SK-N-SH treated with all-trans-retinoic acid at 6 μM for 48 hours (cell line): ENCODE measurements around the gene FLYWCH2.
A peak's percentile ranks its signal among the peaks of the same experiment; 100 is the strongest.

ENCODE experiments used
- ATAC-seq: fragments of 200-7000 bp; cut with Tn5 transposase; 3 replicates; pipeline ENCODE4 v1.9.1; 2020; ENCODE audit warnings: mild to moderate bottlenecking, moderate library complexity
- CREB5 ChIP-seq: fragments of 250-450 bp; sonication (Bioruptor Pico); IDR thresholded peaks from 2 replicates; pipeline ENCODE4 v1.5.1; 2020; ENCODE audit warnings: low read depth, mild to moderate bottlenecking, moderate library complexity
- CSDC2 ChIP-seq: fragments of 250-450 bp; sonication (Bioruptor Pico); IDR thresholded peaks from 2 replicates; pipeline ENCODE4 v1.5.0; 2020; ENCODE audit warnings: mild to moderate bottlenecking, moderate library complexity
- GLIS3 ChIP-seq: fragments of 250-450 bp; sonication (Bioruptor Pico); IDR thresholded peaks from 2 replicates; pipeline ENCODE4 v1.5.0; 2020; ENCODE audit warnings: mild to moderate bottlenecking, moderate library complexity
- ISL1 ChIP-seq: fragments of 250-450 bp; sonication (Bioruptor Pico); IDR thresholded peaks from 2 replicates; pipeline ENCODE4 v2.1.2; 2022; ENCODE audit warnings: mild to moderate bottlenecking, moderate library complexity
- OSR1 ChIP-seq: fragments of 250-450 bp; sonication (Bioruptor Pico); IDR thresholded peaks from 2 replicates; pipeline ENCODE4 v1.8.0; 2022; ENCODE audit warnings: moderate library complexity, mild to moderate bottlenecking, inconsistent platforms
- PATZ1 ChIP-seq: fragments of 250-450 bp; sonication (Bioruptor Pico); IDR thresholded peaks from 2 replicates; pipeline ENCODE4 v1.8.0; 2020; ENCODE audit warnings: mild to moderate bottlenecking, moderate library complexity, borderline replicate concordance
- POU6F1 ChIP-seq: fragments of 250-450 bp; sonication (Bioruptor Pico); IDR thresholded peaks from 2 replicates; pipeline ENCODE4 v1.8.0; 2021; ENCODE audit warnings: low read depth, mild to moderate bottlenecking, moderate library complexity, borderline replicate concordance
- PPARA ChIP-seq: fragments of 250-450 bp; sonication (Bioruptor Pico); IDR thresholded peaks from 2 replicates; pipeline ENCODE4 v1.5.0; 2020; ENCODE audit warnings: mild to moderate bottlenecking, borderline replicate concordance
- RARB ChIP-seq: fragments of 250-450 bp; sonication (Bioruptor Pico); IDR thresholded peaks from 2 replicates; pipeline ENCODE4 v1.8.0; 2021; ENCODE audit warnings: mild to moderate bottlenecking, moderate library complexity
- SNAI2 ChIP-seq: fragments of 250-450 bp; sonication (Bioruptor Pico); IDR thresholded peaks from 2 replicates; pipeline ENCODE4 v1.5.0; 2020; ENCODE audit warnings: mild to moderate bottlenecking, moderate library complexity
- TCF4 ChIP-seq: fragments of 250-450 bp; sonication (Bioruptor Pico); IDR thresholded peaks from 2 replicates; pipeline ENCODE4 v1.8.0; 2021; ENCODE audit warnings: mild to moderate bottlenecking, moderate library complexity, borderline replicate concordance
- TOX ChIP-seq: fragments of 250-450 bp; sonication (Bioruptor Pico); IDR thresholded peaks from 2 replicates; pipeline ENCODE4 v1.8.0; 2021; ENCODE audit warnings: mild to moderate bottlenecking, moderate library complexity, borderline replicate concordance
- TSHZ2 ChIP-seq: fragments of 250-450 bp; sonication (Bioruptor Pico); IDR thresholded peaks from 2 replicates; pipeline ENCODE4 v1.5.0; 2020; ENCODE audit warnings: mild to moderate bottlenecking, moderate library complexity
- ZC3H10 ChIP-seq: fragments of 250-450 bp; sonication (Bioruptor Pico); IDR thresholded peaks from 2 replicates; pipeline ENCODE4 v1.5.1; 2021; ENCODE audit warnings: mild to moderate bottlenecking, moderate library complexity
- ZFP3 ChIP-seq: fragments of 250-450 bp; sonication (Bioruptor Pico); IDR thresholded peaks from 2 replicates; pipeline ENCODE4 v1.5.0; 2020; ENCODE audit warnings: mild to moderate bottlenecking, moderate library complexity
- ZFP30 ChIP-seq: fragments of 450-650 bp; formaldehyde crosslinking; IDR thresholded peaks from 2 replicates; pipeline ENCODE4 v1.5.0; 2022; ENCODE audit warnings: mild to moderate bottlenecking, moderate library complexity
- ZNF565 ChIP-seq: fragments of 450-650 bp; formaldehyde crosslinking; conservative IDR thresholded peaks from 2 replicates; pipeline ENCODE4 v1.5.0; 2020; ENCODE audit warnings: low read depth, mild to moderate bottlenecking, moderate library complexity
- ZNF8 ChIP-seq: fragments of 450-650 bp; formaldehyde crosslinking; IDR thresholded peaks from 2 replicates; pipeline ENCODE4 v1.5.0; 2020; ENCODE audit warnings: mild to moderate bottlenecking, moderate library complexity

The FLYWCH2 gene

GRCh38 chr16:2867987-2868789, 14.8 kb upstream of the FLYWCH2 start:
- TF ChIP-seq RARB (no peak), ISL1 (peak; percentile 21), TOX (0 out of 2 replicates have a peak, but pooled peaks have one; percentile 34), SNAI2 (CRISPR knock-in tag) (peak; percentile 85; the same call in 1 of the 2 replicates), TCF4 (CRISPR knock-in tag) (peak; percentile 39; the same call in 1 of the 2 replicates), OSR1 (CRISPR knock-in tag) (no peak), ZC3H10 (CRISPR knock-in tag) (0 out of 2 replicates have a peak, but pooled peaks have one; percentile 9), ZFP30 (CRISPR knock-in tag) (no peak), ZNF565 (CRISPR knock-in tag) (no peak), TSHZ2 (CRISPR knock-in tag) (peak; percentile 60; the same call in 1 of the 2 replicates), CSDC2 (CRISPR knock-in tag) (peak; percentile 67), PATZ1 (CRISPR knock-in tag) (peak; percentile 65; the same call in 1 of the 2 replicates), ZFP3 (peak; percentile 83), CREB5 (0 out of 2 replicates have a peak, but pooled peaks have one; percentile 13), POU6F1 (CRISPR knock-in tag) (no peak)
- ATAC-seq, result peak; percentile 98

GRCh38 chr16:2871926-2872325, 11.1 kb upstream of the FLYWCH2 start:
- no peak for TF ChIP-seq POU6F1 (CRISPR knock-in tag)
- no peak for TF ChIP-seq ZNF8 (CRISPR knock-in tag)
- no peak for TF ChIP-seq TOX
- TF ChIP-seq GLIS3 (CRISPR knock-in tag), result no peak
- TF ChIP-seq ISL1, result no peak
- TF ChIP-seq CREB5, result no peak
- TF ChIP-seq SNAI2 (CRISPR knock-in tag), result no peak
- TF ChIP-seq PATZ1 (CRISPR knock-in tag), result no peak
- no peak for TF ChIP-seq TCF4 (CRISPR knock-in tag)
- TF ChIP-seq PPARA (CRISPR knock-in tag), result no peak
- TF ChIP-seq, all 23 proteins: peak for 0
- ATAC-seq, result no peak
